Measurements from ENCODE around the gene RIPOR1.

The RIPOR1 gene

GRCh38 chr16:67538666-67539101, 10.1 kb downstream of the RIPOR1 start:
- DNase-seq (ENCODE audit: low read depth in 2 of 2), result no peak

- DNase-seq (ENCODE audit: low read depth in 2 of 2), result no peak
Measured at GRCh38 chr16:67539271-67539670, 10.6 kb downstream of the RIPOR1 start.

GRCh38 chr16:67539691-67540635, 11.3 kb downstream of the RIPOR1 start:
- no peak for DNase-seq (ENCODE audit: low read depth in 2 of 2)

- DNase-seq (ENCODE audit: low read depth in 2 of 2), result no peak
Measured at GRCh38 chr16:67540756-67541155, 12.1 kb downstream of the RIPOR1 start.

- no peak for DNase-seq (ENCODE audit: low read depth in 2 of 2)
Measured at GRCh38 chr16:67541391-67542263, 13.0 kb downstream of the RIPOR1 start.

GRCh38 chr16:67542464-67542863, 13.8 kb downstream of the RIPOR1 start:
- DNase-seq (ENCODE audit: low read depth in 2 of 2), result no peak

- no peak for DNase-seq (ENCODE audit: low read depth in 2 of 2)
Measured at GRCh38 chr16:67543036-67543435, 14.4 kb downstream of the RIPOR1 start.

- no peak for DNase-seq (ENCODE audit: low read depth in 2 of 2)
Measured at GRCh38 chr16:67543582-67543981, 15.0 kb downstream of the RIPOR1 start.

- no peak for DNase-seq (ENCODE audit: low read depth in 2 of 2)
Measured at GRCh38 chr16:67544329-67544841, 15.8 kb downstream of the RIPOR1 start.

- no peak for DNase-seq (ENCODE audit: low read depth in 2 of 2)
Measured at GRCh38 chr16:67544844-67545664, 16.4 kb downstream of the RIPOR1 start.

GRCh38 chr16:67545665-67546024, 17.0 kb downstream of the RIPOR1 start:
- no peak for DNase-seq (ENCODE audit: low read depth in 2 of 2)

GRCh38 chr16:67546091-67546501, 17.5 kb downstream of the RIPOR1 start:
- DNase-seq (ENCODE audit: low read depth in 2 of 2), result no peak

- DNase-seq (ENCODE audit: low read depth in 2 of 2), result no peak
Measured at GRCh38 chr16:67546761-67547422, 18.3 kb downstream of the RIPOR1 start.

GRCh38 chr16:67547423-67548264, 19.0 kb downstream of the RIPOR1 start:
- no peak for DNase-seq (ENCODE audit: low read depth in 2 of 2)

GRCh38 chr16:67548265-67549126, 19.9 kb downstream of the RIPOR1 start:
- DNase-seq (ENCODE audit: low read depth in 2 of 2), result no peak

- DNase-seq (ENCODE audit: low read depth in 2 of 2), result no peak
Measured at GRCh38 chr16:67549240-67549639, 20.6 kb downstream of the RIPOR1 start.

- DNase-seq (ENCODE audit: low read depth in 2 of 2), result no peak
Measured at GRCh38 chr16:67549936-67550335, 21.3 kb downstream of the RIPOR1 start.

GRCh38 chr16:67551091-67551490, 22.5 kb downstream of the RIPOR1 start:
- DNase-seq (ENCODE audit: low read depth in 2 of 2), result no peak

- no peak for DNase-seq (ENCODE audit: low read depth in 2 of 2)
Measured at GRCh38 chr16:67551972-67552371, 23.3 kb downstream of the RIPOR1 start.

All from fibroblast of skin of left biceps (primary cell).